DMS153 (cell line): Measurements from ENCODE around the gene RSU1.

Experiments
- DNase-seq: peaks from one replicate; lab custom pipeline; 2025; lab: John Stamatoyannopoulos, UW

Gene RSU1

DNA sequence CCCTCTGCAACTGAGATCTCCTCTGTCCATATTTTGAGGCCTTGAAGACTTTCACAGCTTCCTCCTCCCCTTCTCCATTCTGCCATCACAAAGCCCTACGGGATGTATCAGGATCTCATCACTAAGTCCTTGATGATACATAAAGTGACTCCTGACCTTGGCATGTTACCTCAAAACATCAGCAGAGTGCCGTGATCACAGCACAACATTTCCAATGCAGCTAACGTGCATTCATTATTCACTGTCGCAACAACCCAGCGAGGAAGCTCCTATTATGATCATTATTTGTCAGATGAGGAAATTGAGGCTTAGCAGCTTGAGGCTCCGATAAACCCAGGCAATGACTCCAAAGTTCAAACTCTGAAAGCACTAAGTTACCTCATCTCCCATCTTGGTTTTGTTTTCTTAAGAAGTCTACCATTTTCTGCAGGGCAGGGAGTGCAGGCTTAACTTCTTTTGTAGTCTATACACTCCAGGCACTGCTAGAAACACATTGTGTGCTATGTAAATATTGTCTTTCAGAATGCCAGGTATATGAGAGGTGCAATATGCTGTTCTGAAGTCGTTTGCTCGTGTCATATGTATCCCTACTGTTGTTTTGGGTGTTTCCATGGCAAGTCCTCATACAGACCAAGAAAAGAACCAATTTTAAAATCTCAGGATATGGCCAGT is 215.0 kb downstream of the RSU1 start:
- peak; percentile 9 for DNase-seq

DNA sequence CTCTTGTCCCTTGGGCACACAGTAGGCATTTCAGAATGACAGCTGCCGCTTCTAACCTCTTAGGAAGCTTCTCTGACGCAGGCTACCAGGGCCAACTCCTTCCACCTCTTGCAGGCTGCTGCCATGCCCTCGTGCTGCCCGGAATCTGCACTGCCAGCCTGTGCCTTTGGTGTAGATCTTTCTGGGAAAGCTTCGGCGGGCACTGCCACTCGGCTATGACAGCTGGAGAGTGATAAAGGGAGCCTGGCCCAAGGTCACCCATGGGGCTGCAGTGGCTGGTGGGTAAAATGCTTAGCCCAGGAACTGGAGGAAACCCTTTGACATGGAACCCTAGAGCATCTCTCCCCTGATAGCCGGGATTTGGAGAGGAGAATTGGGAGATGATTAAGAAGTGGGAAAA is 217.6 kb downstream of the RSU1 start:
- no peak for DNase-seq

DNA sequence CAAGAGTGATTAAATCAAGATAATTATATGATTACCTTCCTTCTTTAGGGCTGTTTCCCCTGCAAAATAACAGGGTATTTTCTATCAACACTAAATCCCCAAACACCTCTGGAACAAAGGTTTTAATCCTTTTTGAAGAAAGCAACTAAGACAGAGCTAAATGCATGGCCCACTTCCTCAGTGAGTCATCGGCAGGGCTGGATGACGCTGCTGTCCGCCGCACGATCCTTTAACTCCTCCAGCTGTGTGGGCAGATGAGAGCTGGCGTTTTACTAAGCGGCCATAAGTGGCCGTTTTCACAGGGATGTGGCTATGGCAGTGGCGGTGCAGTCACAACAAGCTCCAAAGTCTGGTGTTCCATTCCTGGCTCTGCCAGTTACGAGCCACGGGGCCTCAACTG is 219.6 kb downstream of the RSU1 start:
- no peak for DNase-seq

DNA sequence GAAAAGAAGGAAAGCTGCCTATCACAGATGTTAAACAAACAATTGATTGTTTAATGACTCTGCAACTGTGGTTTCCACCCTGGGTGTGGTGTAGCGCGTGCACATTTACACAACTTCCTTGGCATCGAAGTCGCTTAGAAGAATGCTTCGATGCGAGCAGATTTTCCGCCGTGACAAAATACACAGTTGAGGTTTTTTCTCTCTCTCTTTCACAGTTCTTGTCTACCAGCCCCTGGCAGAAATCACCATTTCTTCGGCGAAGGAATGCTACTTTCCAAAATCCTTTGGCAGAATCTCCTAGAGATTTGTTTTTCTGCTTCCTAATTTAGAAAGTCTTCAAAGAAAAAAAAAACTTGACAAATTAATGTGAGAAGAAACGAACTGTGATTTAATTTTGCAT is 224.8 kb downstream of the RSU1 start:
- no peak for DNase-seq

DNA sequence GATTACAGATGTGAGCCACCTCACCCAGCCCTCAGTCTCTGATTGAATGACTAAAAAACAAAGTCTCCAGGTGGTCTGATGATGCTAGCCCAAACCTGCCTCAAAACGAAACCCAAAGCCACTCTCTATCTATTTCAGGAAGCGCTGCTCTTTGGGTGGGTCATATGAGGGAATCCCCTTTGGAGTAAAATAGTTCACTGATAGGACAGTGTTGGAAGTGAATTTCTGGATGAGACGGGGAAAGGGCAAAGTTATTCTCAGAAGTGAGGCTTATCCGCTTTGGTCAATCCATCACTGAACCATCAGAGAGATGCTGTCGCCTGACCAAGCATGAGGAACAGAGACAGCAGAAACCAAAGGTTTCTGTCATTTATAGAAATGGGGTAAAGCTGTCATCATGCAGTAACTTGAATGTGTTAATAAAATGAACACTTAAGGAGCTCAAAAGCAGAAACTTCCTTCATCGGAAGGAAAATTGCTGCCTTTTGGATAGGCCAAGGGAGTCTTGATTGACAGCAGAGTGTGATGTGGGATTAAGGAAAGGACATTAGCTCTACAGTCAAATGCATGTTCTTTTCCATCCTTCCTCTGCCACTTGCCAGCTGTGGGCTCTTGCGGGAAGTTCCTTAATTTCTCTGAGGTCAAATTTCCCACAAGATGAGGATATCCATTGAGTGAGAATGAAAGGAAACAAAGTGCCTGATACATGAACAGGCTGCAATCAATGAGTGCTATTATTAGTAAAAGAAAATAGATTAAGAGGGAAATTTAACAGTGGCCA is 230.7 kb downstream of the RSU1 start:
- DNase-seq = no peak

DNA sequence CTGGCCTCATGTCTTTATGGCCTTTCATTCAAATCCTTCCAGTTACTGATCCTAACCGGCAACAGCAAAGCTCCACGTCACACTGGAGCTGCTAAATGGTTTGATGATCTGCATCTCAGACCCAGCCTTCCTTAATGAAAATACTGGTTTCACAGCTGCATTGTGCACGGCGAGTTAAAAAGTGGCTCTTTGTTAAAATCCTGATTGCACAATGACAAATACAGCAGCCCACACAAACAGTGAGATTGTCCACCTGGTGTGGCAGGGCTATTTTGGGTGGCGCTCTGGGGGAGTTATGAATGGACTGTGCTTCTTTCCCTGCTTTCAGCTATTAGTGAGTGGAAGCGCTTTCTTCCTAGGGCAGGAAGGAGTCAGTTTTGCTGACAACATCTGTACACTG is 232.1 kb downstream of the RSU1 start:
- DNase-seq = no peak

DNA sequence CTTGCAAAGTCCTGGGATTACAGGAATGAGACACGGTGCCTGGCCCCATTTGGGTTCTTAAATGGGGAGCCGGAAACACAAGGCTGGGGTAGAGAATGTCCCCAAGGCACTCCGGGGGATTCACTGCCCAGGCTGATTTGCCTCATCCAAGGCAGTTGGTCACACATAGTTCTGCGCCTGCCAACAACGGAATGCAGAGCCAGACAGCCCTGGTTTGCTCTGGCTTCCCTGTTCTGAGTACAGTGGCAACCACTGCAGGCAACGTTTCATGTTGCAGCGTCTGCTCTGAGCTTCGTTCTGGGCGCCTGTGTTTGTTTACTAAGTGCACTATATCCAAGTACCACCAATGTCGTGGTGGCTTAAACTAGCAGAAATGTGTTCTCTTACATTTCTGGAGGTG is 233.8 kb downstream of the RSU1 start:
- DNase-seq = no peak

DNA sequence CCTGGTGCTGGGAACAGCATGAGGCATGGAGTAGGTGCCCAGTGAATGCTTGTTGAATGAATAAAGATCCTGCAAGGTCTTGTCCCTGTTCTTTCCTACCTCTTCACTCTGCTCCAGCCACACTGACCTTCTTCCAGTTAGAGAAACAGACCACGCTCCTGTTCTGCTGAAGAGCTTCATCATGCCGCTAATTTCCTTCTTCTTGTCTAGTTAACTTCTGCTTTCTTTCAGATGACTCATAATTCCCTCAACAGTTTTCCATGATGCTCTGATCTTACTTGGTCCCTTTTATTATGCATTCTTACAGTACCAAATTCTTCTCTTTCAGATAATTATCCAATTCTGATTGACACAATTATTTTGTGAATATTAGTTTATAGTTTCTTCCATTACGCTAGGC is 236.0 kb downstream of the RSU1 start:
- no peak for DNase-seq

DNA sequence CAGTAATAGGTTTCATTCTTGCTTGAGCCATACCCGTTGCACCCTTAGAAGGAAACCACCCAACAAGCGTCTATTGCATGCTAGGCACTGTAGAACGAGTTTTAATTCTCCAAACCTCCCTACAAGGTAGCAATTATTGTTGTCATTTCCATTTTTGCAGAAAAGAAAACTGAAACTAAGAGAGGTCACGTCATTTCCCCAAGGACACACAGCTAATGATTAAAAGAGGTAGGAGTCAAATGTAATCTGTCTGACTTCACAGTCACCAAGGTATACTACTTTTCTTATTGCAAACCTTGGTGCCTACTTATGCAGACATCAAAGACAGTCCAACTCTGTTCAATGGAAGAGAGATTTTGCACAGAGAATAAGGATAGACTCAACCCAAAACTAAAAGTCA is 246.5 kb downstream of the RSU1 start:
- DNase-seq = no peak

DNA sequence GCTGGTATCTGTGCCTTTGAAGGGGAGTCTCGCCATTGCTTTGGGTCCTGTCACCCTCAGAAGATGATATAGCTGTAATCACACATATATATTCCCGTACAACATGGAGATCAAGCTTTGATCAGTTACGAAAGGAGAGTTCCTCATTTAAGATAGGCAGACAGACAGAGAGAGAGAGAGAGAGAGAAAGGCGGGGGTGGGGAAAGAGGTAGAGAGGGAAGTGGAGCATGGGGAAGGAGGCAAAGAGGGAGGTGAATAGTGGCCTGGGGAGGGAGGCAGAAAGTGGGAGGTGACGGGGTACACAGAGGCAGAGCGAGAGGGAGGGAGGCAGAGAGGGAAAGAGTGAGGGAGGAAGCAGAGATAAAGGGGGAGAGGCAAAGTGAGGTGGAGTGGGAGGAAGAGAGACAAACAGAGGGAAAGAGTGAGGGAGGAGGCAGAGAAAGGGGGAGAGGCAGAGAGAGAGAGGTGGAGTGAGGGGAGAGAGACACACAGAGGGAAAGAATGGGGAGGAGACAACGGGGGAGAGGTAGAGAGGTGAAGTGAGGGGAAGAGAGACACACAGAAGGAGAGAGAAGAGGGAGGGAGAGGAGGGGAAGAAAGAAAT is 250.9 kb downstream of the RSU1 start:
- no peak for DNase-seq

DNA sequence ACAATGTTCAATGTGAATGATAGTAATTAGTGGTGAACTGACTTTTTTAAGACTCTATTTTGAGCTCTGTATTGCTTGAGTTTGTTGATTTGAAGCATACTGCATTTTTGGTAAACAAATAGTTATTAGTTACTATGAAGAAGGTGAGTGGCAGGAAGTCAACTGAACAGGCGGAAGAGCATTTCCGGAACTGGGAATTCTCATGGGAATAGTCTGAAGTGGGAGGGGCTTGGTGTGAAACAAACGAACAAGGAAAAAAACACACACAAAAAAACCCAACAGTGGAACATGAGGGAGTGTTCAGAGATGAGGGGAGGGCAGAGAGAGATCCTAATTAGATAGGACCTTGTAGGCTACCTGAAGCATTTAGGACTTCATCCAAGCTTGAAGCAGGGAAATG is 251.6 kb downstream of the RSU1 start:
- peak; percentile 18 for DNase-seq

DNA sequence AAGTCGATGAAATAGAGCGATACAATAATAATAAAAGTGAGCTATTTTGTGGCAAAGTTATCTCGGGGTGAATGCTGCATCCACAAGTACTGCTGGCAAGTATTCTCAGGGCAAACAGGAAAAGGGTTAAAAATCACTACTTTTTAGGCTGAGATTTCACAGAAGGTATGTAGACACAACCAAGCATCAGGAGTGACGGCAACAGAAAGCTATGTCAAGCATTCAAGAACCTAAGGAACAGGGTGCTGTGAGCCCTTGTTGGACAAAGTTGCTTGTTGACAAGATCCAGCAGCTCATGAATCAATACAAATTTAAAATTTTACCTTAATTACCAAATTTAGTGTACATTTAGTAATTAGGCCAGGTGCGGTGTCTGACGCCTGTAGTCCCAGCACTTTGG is 254.3 kb downstream of the RSU1 start:
- DNase-seq = no peak

DNA sequence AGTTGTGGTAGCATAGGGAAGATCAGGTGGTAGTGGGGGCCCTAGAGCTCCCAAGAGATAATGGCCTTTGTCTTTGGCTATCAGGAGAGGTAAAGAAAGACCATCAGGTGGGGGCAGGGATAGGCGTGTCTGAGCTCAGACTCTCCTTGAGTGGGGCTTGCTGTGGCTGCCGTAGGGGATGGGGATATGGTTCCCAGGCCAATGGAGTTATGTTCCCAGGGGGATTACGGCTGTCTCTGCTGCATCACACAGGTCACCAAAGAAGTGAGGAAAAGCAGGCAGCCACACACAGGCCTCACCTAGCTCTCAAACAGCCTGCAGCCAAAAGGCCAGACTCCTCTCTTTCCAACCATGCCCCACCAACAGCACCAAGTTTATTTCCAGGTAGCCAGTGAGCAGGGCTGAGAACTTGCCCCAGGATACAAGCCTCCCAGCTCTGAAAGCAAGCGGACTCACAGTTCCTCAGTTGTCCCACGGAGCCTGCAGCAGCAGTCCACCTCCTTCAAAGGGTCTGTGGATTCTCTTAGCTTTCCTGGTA is 257.9 kb downstream of the RSU1 start:
- no peak for DNase-seq

DNA sequence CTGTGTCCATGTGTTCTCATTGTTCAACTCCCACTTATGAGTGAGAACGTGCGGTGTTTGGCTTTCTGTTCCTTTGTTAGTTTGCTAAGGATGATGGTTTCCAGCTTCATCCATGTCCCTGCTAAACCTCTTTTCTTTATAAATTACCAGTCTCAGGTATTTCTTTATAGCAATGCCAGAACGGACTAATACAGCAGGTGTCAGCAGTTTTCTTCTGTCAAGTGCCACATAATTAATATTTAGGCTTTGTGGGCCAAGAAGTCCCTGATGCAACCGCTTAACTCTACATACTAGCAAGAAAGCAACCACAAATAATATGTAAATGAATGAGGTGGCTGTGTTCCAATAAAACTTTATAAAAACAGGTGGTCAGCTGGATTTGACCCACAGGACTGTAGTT is 269.3 kb downstream of the RSU1 start:
- DNase-seq = no peak

DNA sequence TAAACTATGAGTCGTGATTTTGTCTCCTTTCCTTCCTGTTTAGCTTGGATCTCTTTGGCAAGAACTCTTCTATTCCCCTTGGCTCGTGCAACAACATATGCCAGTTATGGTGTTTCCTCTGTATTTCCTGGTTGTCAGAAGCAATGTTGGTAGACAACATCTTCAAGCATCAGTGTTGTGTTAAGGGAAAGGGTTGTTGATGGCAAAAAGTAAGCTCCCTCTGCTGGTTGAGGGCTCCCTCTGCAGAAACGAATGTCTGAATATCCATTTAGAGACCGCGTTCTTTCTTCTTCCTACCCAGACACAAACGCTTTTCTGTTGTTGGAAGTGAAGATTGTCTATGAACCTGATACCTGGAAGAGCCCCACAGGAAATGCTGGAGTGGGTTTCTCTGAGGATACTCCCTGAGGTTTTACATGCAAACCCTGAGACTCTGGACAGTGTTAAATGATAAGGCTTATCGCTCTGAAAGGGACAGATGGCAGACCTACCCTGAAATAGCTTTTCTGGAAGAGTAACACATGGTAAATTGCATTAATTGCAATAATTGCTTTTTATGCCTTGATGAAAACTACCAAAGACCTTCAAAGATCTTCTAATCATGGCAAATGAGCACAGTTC is 272.0 kb downstream of the RSU1 start:
- no peak for DNase-seq

DNA sequence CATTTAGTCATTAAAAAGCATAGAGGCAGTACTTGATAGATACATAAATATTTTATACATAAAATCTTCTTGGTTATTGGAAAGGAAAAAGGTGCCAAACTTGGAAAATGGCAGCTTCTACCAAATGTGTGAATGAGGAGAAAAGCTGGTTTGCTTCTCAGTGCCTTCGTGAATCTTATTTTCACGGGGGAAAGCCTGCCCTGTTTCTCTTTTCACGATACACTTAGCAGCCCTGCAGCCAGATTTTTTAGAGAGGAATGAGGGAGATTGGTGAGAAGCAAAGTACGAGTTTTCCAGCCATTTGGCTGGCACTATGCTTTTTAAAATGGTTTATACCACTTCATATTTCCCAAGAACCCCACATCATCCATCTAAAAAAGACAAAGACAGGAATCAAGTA is 272.6 kb downstream of the RSU1 start:
- no peak for DNase-seq

DNA sequence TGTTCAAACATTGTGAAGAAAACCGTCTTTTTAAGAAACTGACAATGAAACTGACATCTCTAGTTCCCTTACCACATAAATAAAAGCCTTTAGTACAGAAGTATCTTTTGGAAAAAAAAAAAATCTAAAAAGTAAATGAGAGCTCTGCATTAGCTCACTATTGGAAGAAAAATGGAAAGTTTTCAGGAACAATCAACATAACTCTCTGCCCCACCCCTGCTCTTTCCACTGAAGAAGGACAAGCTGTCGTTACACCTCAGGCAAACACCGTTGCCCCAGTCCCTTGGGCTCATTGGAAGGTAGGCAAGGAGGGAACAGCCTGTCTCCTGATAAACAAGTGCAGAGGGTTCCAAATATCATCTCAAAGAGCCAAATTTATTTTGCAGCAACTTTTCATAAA is 273.1 kb downstream of the RSU1 start:
- DNase-seq = no peak
